HEK293 (cell line): Measurements from ENCODE around the gene ZNF260.

Source experiments
- CTCF ChIA-PET: fragments of 350-600 bp; formaldehyde crosslinking; extraction: SDS; loops from one replicate; lab custom pipeline; 2021; ENCODE audit warnings: antibody characterized with exemption; lab: Yijun Ruan, JAX
- POLR2A ChIA-PET: fragments of 300-600 bp; formaldehyde crosslinking; extraction: SDS; loops from one replicate; lab custom pipeline; 2020; ENCODE audit warnings: antibody characterized with exemption, inconsistent platforms; lab: Yijun Ruan, JAX
- H3K27ac ChIP-seq: fragments of 200-500 bp; sonication (Bioruptor generic); 2 replicates; pipeline ENCODE4 v1.5.1; 2014; ENCODE audit warnings: low read depth, low read length, control low read depth, inconsistent platforms; ENCODE audit errors: extremely low read depth
- H3K36me3 ChIP-seq, 2 experiments: fragments of 200-500 bp in 1 of 2; sonication (Bioruptor generic) in 1 of 2; 1 replicate in 1 of 2; 2 replicates in 1 of 2; pipeline ENCODE4 v1.5.1; 2014 to 2017; ENCODE audit warnings: inconsistent platforms in 2 of 2, low read length in 2 of 2; ENCODE audit not compliant: control insufficient read depth in 2 of 2, insufficient read depth in 1 of 2
- H3K4me1 ChIP-seq: fragments of 200-500 bp; sonication (Bioruptor generic); 2 replicates; pipeline ENCODE4 v1.5.1; 2014; ENCODE audit warnings: mild to moderate bottlenecking, low read length, inconsistent platforms; ENCODE audit not compliant: control insufficient read depth, insufficient read depth
- H3K4me3 ChIP-seq: 2 replicates; pipeline ENCODE4 v1.5.1; 2011; ENCODE audit warnings: low read depth, mild to moderate bottlenecking, control low read depth, low read length, moderate library complexity
- H3K9me3 ChIP-seq: fragments of 200-500 bp; sonication (Bioruptor generic); 2 replicates; pipeline ENCODE4 v1.5.1; 2014; ENCODE audit warnings: low read depth, low read length, inconsistent platforms; ENCODE audit not compliant: control insufficient read depth, insufficient read depth
- BCL11B ChIP-seq: fragments of 450-650 bp; formaldehyde crosslinking; IDR thresholded peaks from 2 replicates; pipeline ENCODE4 v1.5.1; 2016; ENCODE audit warnings: low read depth, missing biosample characterization, missing genetic modification characterization
- EGR2 ChIP-seq: fragments of 450-650 bp; formaldehyde crosslinking; IDR thresholded peaks from 2 replicates; pipeline ENCODE4 v1.5.1; 2016; ENCODE audit warnings: low read depth, missing biosample characterization, missing genetic modification characterization
- GLIS2 ChIP-seq: fragments of 450-650 bp; formaldehyde crosslinking; IDR thresholded peaks from 2 replicates; pipeline ENCODE4 v1.5.1; 2016; ENCODE audit warnings: missing biosample characterization, missing genetic modification characterization
- KLF1 ChIP-seq: fragments of 450-650 bp; formaldehyde crosslinking; IDR thresholded peaks from 2 replicates; pipeline ENCODE4 v1.5.1; 2016; ENCODE audit warnings: missing biosample characterization, missing genetic modification characterization
- KLF10 ChIP-seq: fragments of 450-650 bp; IDR thresholded peaks from 2 replicates; pipeline ENCODE4 v1.5.1; 2018; ENCODE audit warnings: missing biosample characterization, mild to moderate bottlenecking, missing genetic modification characterization
- KLF16 ChIP-seq: fragments of 450-650 bp; formaldehyde crosslinking; IDR thresholded peaks from 2 replicates; pipeline ENCODE4 v1.5.1; 2017; ENCODE audit warnings: missing biosample characterization, missing genetic modification characterization
- MZF1 ChIP-seq: fragments of 450-650 bp; formaldehyde crosslinking; IDR thresholded peaks from 2 replicates; pipeline ENCODE4 v1.5.1; 2017; ENCODE audit warnings: missing biosample characterization, missing genetic modification characterization, borderline replicate concordance
- PRDM4 ChIP-seq: fragments of 450-650 bp; formaldehyde crosslinking; IDR thresholded peaks from 2 replicates; pipeline ENCODE4 v1.5.1; 2017; ENCODE audit warnings: missing biosample characterization, missing genetic modification characterization
- WT1 ChIP-seq: fragments of 450-650 bp; formaldehyde crosslinking; IDR thresholded peaks from 2 replicates; pipeline ENCODE4 v1.5.1; 2016; ENCODE audit warnings: missing biosample characterization, missing genetic modification characterization
- YY2 ChIP-seq: fragments of 450-650 bp; formaldehyde crosslinking; IDR thresholded peaks from 2 replicates; pipeline ENCODE4 v1.5.1; 2016; ENCODE audit warnings: missing biosample characterization, missing genetic modification characterization
- ZBTB21 ChIP-seq: fragments of 450-650 bp; formaldehyde crosslinking; IDR thresholded peaks from 2 replicates; pipeline ENCODE4 v1.5.1; 2017; ENCODE audit warnings: missing biosample characterization, missing genetic modification characterization
- ZBTB7A ChIP-seq: fragments of 450-650 bp; formaldehyde crosslinking; IDR thresholded peaks from 2 replicates; pipeline ENCODE4 v1.5.1; 2016; ENCODE audit warnings: low read depth, missing biosample characterization, missing genetic modification characterization
- ZFP41 ChIP-seq: fragments of 450-650 bp; formaldehyde crosslinking; IDR thresholded peaks from 2 replicates; pipeline ENCODE4 v1.5.1; 2016; ENCODE audit warnings: missing biosample characterization, missing genetic modification characterization, borderline replicate concordance
- ZNF146 ChIP-seq: fragments of 450-650 bp; formaldehyde crosslinking; IDR thresholded peaks from 2 replicates; pipeline ENCODE4 v1.5.1; 2016; ENCODE audit warnings: missing biosample characterization, missing genetic modification characterization
- ZNF157 ChIP-seq: fragments of 450-650 bp; formaldehyde crosslinking; IDR thresholded peaks from 2 replicates; pipeline ENCODE4 v1.5.1; 2016; ENCODE audit warnings: missing biosample characterization, missing genetic modification characterization
- ZNF2 ChIP-seq: fragments of 450-650 bp; formaldehyde crosslinking; IDR thresholded peaks from 2 replicates; pipeline ENCODE4 v1.5.1; 2016; ENCODE audit warnings: missing biosample characterization, missing genetic modification characterization
- ZNF211 ChIP-seq: fragments of 450-650 bp; formaldehyde crosslinking; IDR thresholded peaks from 2 replicates; pipeline ENCODE4 v1.5.1; 2016; ENCODE audit warnings: low read depth, missing biosample characterization, missing genetic modification characterization
- ZNF266 ChIP-seq: fragments of 450-650 bp; formaldehyde crosslinking; IDR thresholded peaks from 2 replicates; pipeline ENCODE4 v1.5.1; 2016; ENCODE audit warnings: missing biosample characterization, missing genetic modification characterization, low read depth
- ZNF324 ChIP-seq: fragments of 450-650 bp; formaldehyde crosslinking; IDR thresholded peaks from 2 replicates; pipeline ENCODE4 v1.5.1; 2016; ENCODE audit warnings: missing biosample characterization, missing genetic modification characterization
- ZNF335 ChIP-seq: fragments of 450-650 bp; formaldehyde crosslinking; conservative IDR thresholded peaks from 2 replicates; pipeline ENCODE4 v1.5.1; 2016; ENCODE audit warnings: missing biosample characterization, missing genetic modification characterization
- ZNF366 ChIP-seq: fragments of 450-650 bp; formaldehyde crosslinking; conservative IDR thresholded peaks from 2 replicates; pipeline ENCODE4 v1.5.1; 2016; ENCODE audit warnings: missing biosample characterization, missing genetic modification characterization
- ZNF37A ChIP-seq: fragments of 450-650 bp; IDR thresholded peaks from 2 replicates; pipeline ENCODE4 v1.5.1; 2018; ENCODE audit warnings: missing biosample characterization, missing genetic modification characterization
- ZNF416 ChIP-seq: fragments of 450-650 bp; formaldehyde crosslinking; IDR thresholded peaks from 2 replicates; pipeline ENCODE4 v1.5.1; 2016; ENCODE audit warnings: missing biosample characterization, missing genetic modification characterization
- ZNF423 ChIP-seq: fragments of 450-650 bp; formaldehyde crosslinking; IDR thresholded peaks from 2 replicates; pipeline ENCODE4 v1.5.1; 2016; ENCODE audit warnings: missing biosample characterization, missing genetic modification characterization
- ZNF529 ChIP-seq: fragments of 450-650 bp; formaldehyde crosslinking; IDR thresholded peaks from 2 replicates; pipeline ENCODE4 v1.5.1; 2017; ENCODE audit warnings: missing genetic modification characterization, missing biosample characterization; ENCODE audit not compliant: insufficient replicate concordance
- ZNF558 ChIP-seq: fragments of 450-650 bp; formaldehyde crosslinking; IDR thresholded peaks from 2 replicates; pipeline ENCODE4 v1.5.1; 2016; ENCODE audit warnings: missing biosample characterization, missing genetic modification characterization
- ZNF670 ChIP-seq: fragments of 450-650 bp; formaldehyde crosslinking; IDR thresholded peaks from 2 replicates; pipeline ENCODE4 v1.5.1; 2016; ENCODE audit warnings: missing biosample characterization, missing genetic modification characterization, low read depth
- ZNF747 ChIP-seq: fragments of 450-650 bp; formaldehyde crosslinking; IDR thresholded peaks from 2 replicates; pipeline ENCODE4 v1.5.1; 2016; ENCODE audit warnings: missing biosample characterization, missing genetic modification characterization
- TF ChIP-seq, protein P1 (sequence below): fragments of 450-650 bp; formaldehyde crosslinking; IDR thresholded peaks from 2 replicates; pipeline ENCODE4 v1.5.1; 2016; ENCODE audit warnings: missing biosample characterization, missing genetic modification characterization
- TF ChIP-seq, protein P2 (sequence below): fragments of 450-650 bp; formaldehyde crosslinking; IDR thresholded peaks from 2 replicates; pipeline ENCODE4 v1.5.1; 2016; ENCODE audit warnings: missing biosample characterization, missing genetic modification characterization

The ZNF260 gene

GRCh38 chr19:36528921-36529518 lies 949 bp upstream of the ZNF260 start (continued):
- peak; percentile 53; the same call in 1 of the 2 replicates for TF ChIP-seq ZNF324 (tag by site-specific recombination)
- peak; percentile 43; the same call in 1 of the 2 replicates for TF ChIP-seq MZF1 (tag by site-specific recombination)
- TF ChIP-seq ZNF670: peak; percentile 96
- TF ChIP-seq KLF10 (tag by site-specific recombination): no peak
- no peak for TF ChIP-seq ZNF423
- TF ChIP-seq ZNF2 (tag by site-specific recombination): peak; percentile 78
- TF ChIP-seq ZNF416 (tag by site-specific recombination): peak; percentile 64; the same call in 1 of the 2 replicates
- TF ChIP-seq ZNF366 (tag by site-specific recombination): no peak
- peak; percentile 2; the same call in 1 of the 2 replicates for TF ChIP-seq YY2 (tag by site-specific recombination)
- TF ChIP-seq ZNF211 (tag by site-specific recombination): peak; percentile 65; the same call in 1 of the 2 replicates
- peak; percentile 72 for TF ChIP-seq KLF1 (tag by site-specific recombination)
- TF ChIP-seq ZNF558 (tag by site-specific recombination): peak; percentile 63
- peak; percentile 56; the same call in 1 of the 2 replicates for TF ChIP-seq GLIS2 (tag by site-specific recombination)
- TF ChIP-seq WT1: peak; percentile 85
- peak; percentile 88 for TF ChIP-seq ZNF747 (tag by site-specific recombination)
- peak; percentile 70 for TF ChIP-seq ZBTB21 (tag by site-specific recombination)
- TF ChIP-seq ZNF266: 0 out of 2 replicates have a peak, but pooled peaks have one; percentile 23
- TF ChIP-seq ZNF37A (tag by site-specific recombination): no peak
- TF ChIP-seq, all 188 proteins: peak for 66

DNA sequence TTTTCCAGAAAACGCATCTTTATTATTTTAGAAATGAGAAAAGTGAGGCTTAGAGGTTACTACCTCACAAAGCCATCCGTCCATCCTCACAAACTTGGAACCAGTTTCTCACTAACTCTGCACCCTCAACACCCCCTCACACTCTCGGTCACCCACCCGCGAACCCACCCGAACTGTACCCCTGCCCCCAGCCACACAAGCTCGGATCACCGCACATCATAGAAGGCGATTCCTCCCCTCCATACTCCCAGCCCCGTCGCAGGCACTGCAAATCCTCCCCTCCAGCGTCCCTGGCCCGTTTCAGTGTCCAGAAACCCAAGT lies 238 bp downstream of the ZNF260 start:
- Histone ChIP-seq H3K4me3 (peak overlapping the region; percentile 91), H3K9me3 (peaks cover 28% of the 10 kb centered on the region), H3K4me1 (peaks cover 8% of the 10 kb centered on the region; the same call in 1 of the 2 replicates), H3K36me3 (peaks cover 32 to 53% of the 10 kb centered on the region in 2 experiments), H3K27ac (peak overlapping the region; percentile 96)
- ChIA-PET POLR2A (interaction anchor here (0.6 to 4.9 kb wide), 17 partner anchors 18 to 1067 kb away, joined by 3 to 65 read pairs (median 8); partner anchors contain the start of genes ZFP14, ZNF146, ZNF345 and ZNF382), CTCF (interaction anchor here (0.7 kb wide), 1 partner anchor 117 kb away, joined by 5 read pairs; no protein-coding TSS in a partner anchor)
- TF ChIP-seq BCL11B (tag by site-specific recombination): peak; percentile 39; the same call in 1 of the 2 replicates
- peak; percentile 59; the same call in 1 of the 2 replicates for TF ChIP-seq EGR2 (tag by site-specific recombination)
- no peak for TF ChIP-seq PRDM4 (tag by site-specific recombination)
- peak; percentile 77 for TF ChIP-seq ZBTB7A (tag by site-specific recombination)
- no peak for TF ChIP-seq ZNF529 (tag by site-specific recombination)
- 0 out of 2 replicates have a peak, but pooled peaks have one; percentile 40 for TF ChIP-seq KLF16 (tag by site-specific recombination)
- TF ChIP-seq, protein P1, sequence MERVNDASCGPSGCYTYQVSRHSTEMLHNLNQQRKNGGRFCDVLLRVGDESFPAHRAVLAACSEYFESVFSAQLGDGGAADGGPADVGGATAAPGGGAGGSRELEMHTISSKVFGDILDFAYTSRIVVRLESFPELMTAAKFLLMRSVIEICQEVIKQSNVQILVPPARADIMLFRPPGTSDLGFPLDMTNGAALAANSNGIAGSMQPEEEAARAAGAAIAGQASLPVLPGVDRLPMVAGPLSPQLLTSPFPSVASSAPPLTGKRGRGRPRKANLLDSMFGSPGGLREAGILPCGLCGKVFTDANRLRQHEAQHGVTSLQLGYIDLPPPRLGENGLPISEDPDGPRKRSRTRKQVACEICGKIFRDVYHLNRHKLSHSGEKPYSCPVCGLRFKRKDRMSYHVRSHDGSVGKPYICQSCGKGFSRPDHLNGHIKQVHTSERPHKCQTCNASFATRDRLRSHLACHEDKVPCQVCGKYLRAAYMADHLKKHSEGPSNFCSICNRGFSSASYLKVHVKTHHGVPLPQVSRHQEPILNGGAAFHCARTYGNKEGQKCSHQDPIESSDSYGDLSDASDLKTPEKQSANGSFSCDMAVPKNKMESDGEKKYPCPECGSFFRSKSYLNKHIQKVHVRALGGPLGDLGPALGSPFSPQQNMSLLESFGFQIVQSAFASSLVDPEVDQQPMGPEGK (tag by site-specific recombination): peak; percentile 82
- TF ChIP-seq ZNF157 (tag by site-specific recombination): peak; percentile 46; the same call in 1 of the 2 replicates
- peak; percentile 88 for TF ChIP-seq ZNF335
- TF ChIP-seq, protein P2, sequence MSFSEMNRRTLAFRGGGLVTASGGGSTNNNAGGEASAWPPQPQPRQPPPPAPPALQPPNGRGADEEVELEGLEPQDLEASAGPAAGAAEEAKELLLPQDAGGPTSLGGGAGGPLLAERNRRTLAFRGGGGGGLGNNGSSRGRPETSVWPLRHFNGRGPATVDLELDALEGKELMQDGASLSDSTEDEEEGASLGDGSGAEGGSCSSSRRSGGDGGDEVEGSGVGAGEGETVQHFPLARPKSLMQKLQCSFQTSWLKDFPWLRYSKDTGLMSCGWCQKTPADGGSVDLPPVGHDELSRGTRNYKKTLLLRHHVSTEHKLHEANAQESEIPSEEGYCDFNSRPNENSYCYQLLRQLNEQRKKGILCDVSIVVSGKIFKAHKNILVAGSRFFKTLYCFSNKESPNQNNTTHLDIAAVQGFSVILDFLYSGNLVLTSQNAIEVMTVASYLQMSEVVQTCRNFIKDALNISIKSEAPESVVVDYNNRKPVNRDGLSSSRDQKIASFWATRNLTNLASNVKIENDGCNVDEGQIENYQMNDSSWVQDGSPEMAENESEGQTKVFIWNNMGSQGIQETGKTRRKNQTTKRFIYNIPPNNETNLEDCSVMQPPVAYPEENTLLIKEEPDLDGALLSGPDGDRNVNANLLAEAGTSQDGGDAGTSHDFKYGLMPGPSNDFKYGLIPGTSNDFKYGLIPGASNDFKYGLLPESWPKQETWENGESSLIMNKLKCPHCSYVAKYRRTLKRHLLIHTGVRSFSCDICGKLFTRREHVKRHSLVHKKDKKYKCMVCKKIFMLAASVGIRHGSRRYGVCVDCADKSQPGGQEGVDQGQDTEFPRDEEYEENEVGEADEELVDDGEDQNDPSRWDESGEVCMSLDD (tag by site-specific recombination): peak; percentile 44; the same call in 1 of the 2 replicates
- TF ChIP-seq ZNF146 (tag by site-specific recombination): 0 out of 2 replicates have a peak, but pooled peaks have one; percentile 15
- no peak for TF ChIP-seq ZNF266
- no peak for TF ChIP-seq ZFP41
